SK-N-SH (cell line): ENCODE results near the gene MALT1. TPM values are rescaled to one million over a fixed set of nuclear protein-coding genes. Genes with fewer than 3 reads are reported as not detected.

Experiments used
- CTCF ChIA-PET: fragments of 300-600, 350-600 bp; formaldehyde crosslinking; extraction: SDS; loops from one replicate; lab custom pipeline; 2021; lab: Yijun Ruan, JAX
- POLR2A ChIA-PET: fragments of 350-600 bp; sonication (Branson Sonifier 250); formaldehyde crosslinking; extraction: SDS; loops from one replicate; lab custom pipeline; 2020; ENCODE audit warnings: antibody characterized with exemption, inconsistent platforms; lab: Yijun Ruan, JAX
- DNase-seq: peaks from one replicate; pipeline ENCODE4 v3.0.0; 2012
- H2AFZ ChIP-seq: fragments of 200-600 bp; sonication (generic); 2 replicates; pipeline ENCODE4 v1.8.1; 2016; ENCODE audit warnings: antibody characterized with exemption, mild to moderate bottlenecking, low read depth
- H3F3A ChIP-seq: fragments of 200-600 bp; sonication (generic); replicated peaks from 2 replicates; pipeline ENCODE3; 2016; ENCODE audit warnings: antibody characterized with exemption, mild to moderate bottlenecking; ENCODE audit not compliant: insufficient read depth
- H3K27ac ChIP-seq, 2 experiments: fragments of 200-500 bp in 1 of 2; fragments of 200-600 bp in 1 of 2; sonication (Bioruptor generic) in 1 of 2; sonication (generic), shearing (Covaris generic) in 1 of 2; 2 replicates each; pipeline versions ENCODE4 v1.5.1 to v1.6.1; 2014 to 2016; ENCODE audit warnings: low read depth in 2 of 2, inconsistent platforms in 1 of 2, low read length in 1 of 2, mild to moderate bottlenecking in 1 of 2, mixed read lengths in 1 of 2
- H3K27me3 ChIP-seq: fragments of 200-600 bp; sonication (generic), shearing (Covaris generic); 2 replicates; pipeline ENCODE4 v1.6.1; 2016; ENCODE audit warnings: mixed run types; ENCODE audit not compliant: insufficient read depth
- H3K36me3 ChIP-seq, 2 experiments: fragments of 200-500 bp in 1 of 2; fragments of 200-600 bp in 1 of 2; sonication (Bioruptor generic) in 1 of 2; sonication (generic) in 1 of 2; replicated peaks in 1 of 2; 2 replicates each; pipeline versions ENCODE3 to v1.5.1; 2014 to 2016; ENCODE audit warnings: low read length in 1 of 2, mild to moderate bottlenecking in 1 of 2; ENCODE audit not compliant: insufficient read depth in 2 of 2, control insufficient read depth in 1 of 2
- H3K4me1 ChIP-seq, 2 experiments: fragments of 200-500 bp in 1 of 2; fragments of 200-600 bp in 1 of 2; sonication (Bioruptor generic) in 1 of 2; sonication (generic), shearing (Covaris generic) in 1 of 2; 2 replicates each; pipeline versions ENCODE4 v1.5.1 to v1.6.1; 2014 to 2016; ENCODE audit warnings: low read depth in 1 of 2, low read length in 1 of 2, mixed run types in 1 of 2; ENCODE audit not compliant: insufficient read depth in 2 of 2, control insufficient read depth in 1 of 2
- H3K4me2 ChIP-seq: fragments of 200-600 bp; sonication (generic), shearing (Covaris generic); 2 replicates; pipeline ENCODE4 v1.6.1; 2017; ENCODE audit warnings: mixed run types
- H3K4me3 ChIP-seq, 2 experiments: fragments of 200-500 bp in 1 of 2; fragments of 200-600 bp in 1 of 2; sonication (Bioruptor generic) in 1 of 2; sonication (generic), shearing (Covaris generic) in 1 of 2; 2 replicates each; pipeline versions ENCODE4 v1.5.1 to v1.8.1; 2014 to 2016; ENCODE audit warnings: low read depth in 2 of 2, inconsistent platforms in 1 of 2, low read length in 1 of 2, mild to moderate bottlenecking in 1 of 2, mixed read lengths in 1 of 2, moderate library complexity in 1 of 2
- H3K79me2 ChIP-seq: fragments of 200-600 bp; sonication (generic); 2 replicates; pipeline ENCODE4 v1.8.1; 2017; ENCODE audit warnings: mild to moderate bottlenecking; ENCODE audit not compliant: insufficient read depth
- H3K9ac ChIP-seq: fragments of 200-600 bp; sonication (generic); 2 replicates; pipeline ENCODE4 v1.6.1; 2017; ENCODE audit warnings: mixed run types
- H3K9me2 ChIP-seq: fragments of 200-600 bp; sonication (generic); 2 replicates; pipeline ENCODE4 v1.6.1; 2017; ENCODE audit warnings: mixed run types
- H3K9me3 ChIP-seq: fragments of 200-600 bp; sonication (generic); 2 replicates; pipeline ENCODE4 v1.6.1; 2017; ENCODE audit warnings: mixed run types, mild to moderate bottlenecking, moderate library complexity
- H4K20me1 ChIP-seq: fragments of 200-600 bp; sonication (generic); 2 replicates; pipeline ENCODE4 v1.6.1; 2017; ENCODE audit warnings: mild to moderate bottlenecking, mixed run types; ENCODE audit not compliant: insufficient read depth
- CHD2 ChIP-seq: fragments of 150-350 bp; IDR thresholded peaks from 2 replicates; pipeline ENCODE4 v1.6.1; 2018; ENCODE audit warnings: low read length; ENCODE audit not compliant: partially characterized antibody
- FOXJ3 ChIP-seq: sonication (generic); formaldehyde crosslinking; IDR thresholded peaks from 2 replicates; pipeline ENCODE4 v1.5.1; 2020; ENCODE audit warnings: mild to moderate bottlenecking, missing genetic modification reagents
- FOXM1 ChIP-seq: IDR thresholded peaks from 2 replicates; pipeline ENCODE4 v1.4.0; 2012; ENCODE audit warnings: low read depth, mild to moderate bottlenecking
- GABPA ChIP-seq: IDR thresholded peaks from 2 replicates; pipeline ENCODE4 v1.4.0; 2012; ENCODE audit warnings: low read depth, mild to moderate bottlenecking
- JUND ChIP-seq: IDR thresholded peaks from 2 replicates; pipeline ENCODE4 v1.4.0; 2012
- MEF2A ChIP-seq: IDR thresholded peaks from 2 replicates; pipeline ENCODE4 v1.4.0; 2012; ENCODE audit warnings: low read depth, borderline replicate concordance
- MXI1 ChIP-seq: IDR thresholded peaks from 2 replicates; pipeline ENCODE4 v1.6.1; 2012; ENCODE audit warnings: mild to moderate bottlenecking, low read depth, low read length, improper control_type of control experiment
- NRF1 ChIP-seq: IDR thresholded peaks from 2 replicates; pipeline ENCODE4 v1.6.1; 2012; ENCODE audit warnings: low read depth, mild to moderate bottlenecking, low read length
- POLR2AphosphoS5 ChIP-seq: IDR thresholded peaks from 2 replicates; pipeline ENCODE4 v1.6.1; 2012; ENCODE audit warnings: low read depth, low read length
- RAD21 ChIP-seq: IDR thresholded peaks from 2 replicates; pipeline ENCODE4 v1.6.1; 2012; ENCODE audit warnings: mild to moderate bottlenecking, low read length
- RCOR1 ChIP-seq: fragments of 150-350 bp; IDR thresholded peaks from 2 replicates; pipeline ENCODE4 v1.6.1; 2017; ENCODE audit warnings: antibody characterized with exemption, low read length
- RFX5 ChIP-seq: IDR thresholded peaks from 2 replicates; pipeline ENCODE4 v1.6.1; 2012; ENCODE audit warnings: mild to moderate bottlenecking, improper control_type of control experiment, low read length
- RXRA ChIP-seq: IDR thresholded peaks from 2 replicates; pipeline ENCODE4 v1.4.0; 2012; ENCODE audit warnings: low read depth, mild to moderate bottlenecking, borderline replicate concordance
- SIN3A ChIP-seq: IDR thresholded peaks from 2 replicates; pipeline ENCODE4 v1.6.1; 2012; ENCODE audit warnings: low read depth, mild to moderate bottlenecking, low read length, moderate library complexity, borderline replicate concordance
- TAF1 ChIP-seq: IDR thresholded peaks from 2 replicates; pipeline ENCODE4 v1.6.1; 2012; ENCODE audit warnings: low read depth, mild to moderate bottlenecking, low read length, moderate library complexity, borderline replicate concordance
- TEAD4 ChIP-seq: IDR thresholded peaks from 2 replicates; pipeline ENCODE4 v1.4.0; 2012; ENCODE audit warnings: mild to moderate bottlenecking, borderline replicate concordance; ENCODE audit not compliant: insufficient read depth
- ZBTB33 ChIP-seq: IDR thresholded peaks from 2 replicates; pipeline ENCODE4 v1.4.0; 2012; ENCODE audit warnings: low read depth, borderline replicate concordance
- WGBS: methylation state at CpG from one replicate; pipeline ENCODE4 v1.1.6; 2017; ENCODE audit warnings: low lambda C conversion rate; 5-methylcytosine and 5-hydroxymethylcytosine counted together
- polyA plus RNA-seq, 3 experiments: library from polyadenylated mRNA; depleted of rRNA; stranded (reverse); fragments of >200 nt; gene quantifications; 2 replicates each; pipeline ENCODE4 v1.2.3, GENCODE V29; 2012
- TF ChIP-seq, protein P1 (sequence below): IDR thresholded peaks from 2 replicates; pipeline ENCODE4 v1.4.0; 2012; ENCODE audit warnings: low read depth, borderline replicate concordance
- TF ChIP-seq, protein P2 (sequence below): IDR thresholded peaks from 2 replicates; pipeline ENCODE4 v1.6.1; 2012; ENCODE audit warnings: mild to moderate bottlenecking, low read depth, low read length, moderate library complexity
- TF ChIP-seq, protein P3 (sequence below): fragments of 200-600 bp; sonication (generic); IDR thresholded peaks from 2 replicates; pipeline ENCODE4 v1.6.1; 2017; ENCODE audit warnings: antibody characterized with exemption, mild to moderate bottlenecking, moderate library complexity

MALT1 gene
- polyA plus RNA-seq, 1 of the 3 experiments (the other 2 are of a cell fraction), result 6.6 TPM

DNA sequence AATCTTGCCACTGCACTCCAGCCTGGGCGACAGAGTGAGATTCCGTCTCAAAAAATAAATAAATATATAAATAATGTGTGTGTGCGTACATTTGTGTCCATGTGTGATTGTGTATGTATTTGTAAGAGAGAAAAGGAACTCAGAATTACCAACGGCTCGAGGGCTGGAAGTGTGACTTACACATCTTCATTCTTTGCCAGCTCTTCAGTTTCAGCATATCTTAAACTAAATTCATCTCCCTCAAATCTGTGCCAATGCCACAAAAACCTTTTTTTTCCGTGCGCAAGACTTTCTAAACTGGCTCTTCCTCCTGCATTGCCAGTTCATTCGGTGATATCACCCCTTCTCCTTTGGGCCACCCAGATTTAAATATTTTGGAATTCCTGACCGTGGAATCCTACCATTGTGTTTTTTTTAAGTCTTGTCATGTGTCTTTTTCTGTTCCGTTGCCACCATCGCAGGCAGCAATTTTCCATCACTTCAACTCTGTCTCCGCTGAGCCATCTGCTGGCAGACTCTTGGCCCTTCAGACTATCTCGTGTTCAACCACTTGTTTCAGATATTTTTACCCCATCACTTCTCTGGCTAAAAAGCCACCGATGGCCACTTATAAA is 116.4 kb downstream of the MALT1 start:
- no peaks in the 10 kb centered on the region for H3F3A ChIP-seq
- H4K20me1 ChIP-seq, result no peaks in the 10 kb centered on the region
- no peak overlapping the region for H3K9ac ChIP-seq
- no peaks in the 10 kb centered on the region for H3K9me2 ChIP-seq
- no peak overlapping the region for H3K4me3 ChIP-seq
- no peak for DNase-seq
- no peaks in the 10 kb centered on the region for H3K79me2 ChIP-seq
- no peak overlapping the region for H2AFZ ChIP-seq
- H3K36me3 ChIP-seq, result no peaks in the 10 kb centered on the region
- CTCF ChIA-PET, result interaction anchor here (1.4 to 1.9 kb wide), 2 partner anchors 19 to 57 kb away, joined by 5 read pairs; no protein-coding TSS in a partner anchor
- no peak overlapping the region for H3K4me2 ChIP-seq
- no peaks in the 10 kb centered on the region for H3K27me3 ChIP-seq
- no peak for TF ChIP-seq TEAD4
- no peak for TF ChIP-seq POLR2AphosphoS5
- TF ChIP-seq TAF1, result no peak
- no peak for TF ChIP-seq CHD2
- no peak for TF ChIP-seq MXI1
- TF ChIP-seq, protein P1, sequence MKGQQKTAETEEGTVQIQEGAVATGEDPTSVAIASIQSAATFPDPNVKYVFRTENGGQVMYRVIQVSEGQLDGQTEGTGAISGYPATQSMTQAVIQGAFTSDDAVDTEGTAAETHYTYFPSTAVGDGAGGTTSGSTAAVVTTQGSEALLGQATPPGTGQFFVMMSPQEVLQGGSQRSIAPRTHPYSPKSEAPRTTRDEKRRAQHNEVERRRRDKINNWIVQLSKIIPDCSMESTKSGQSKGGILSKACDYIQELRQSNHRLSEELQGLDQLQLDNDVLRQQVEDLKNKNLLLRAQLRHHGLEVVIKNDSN, result no peak
- no peak for TF ChIP-seq RAD21
- TF ChIP-seq, protein P2, sequence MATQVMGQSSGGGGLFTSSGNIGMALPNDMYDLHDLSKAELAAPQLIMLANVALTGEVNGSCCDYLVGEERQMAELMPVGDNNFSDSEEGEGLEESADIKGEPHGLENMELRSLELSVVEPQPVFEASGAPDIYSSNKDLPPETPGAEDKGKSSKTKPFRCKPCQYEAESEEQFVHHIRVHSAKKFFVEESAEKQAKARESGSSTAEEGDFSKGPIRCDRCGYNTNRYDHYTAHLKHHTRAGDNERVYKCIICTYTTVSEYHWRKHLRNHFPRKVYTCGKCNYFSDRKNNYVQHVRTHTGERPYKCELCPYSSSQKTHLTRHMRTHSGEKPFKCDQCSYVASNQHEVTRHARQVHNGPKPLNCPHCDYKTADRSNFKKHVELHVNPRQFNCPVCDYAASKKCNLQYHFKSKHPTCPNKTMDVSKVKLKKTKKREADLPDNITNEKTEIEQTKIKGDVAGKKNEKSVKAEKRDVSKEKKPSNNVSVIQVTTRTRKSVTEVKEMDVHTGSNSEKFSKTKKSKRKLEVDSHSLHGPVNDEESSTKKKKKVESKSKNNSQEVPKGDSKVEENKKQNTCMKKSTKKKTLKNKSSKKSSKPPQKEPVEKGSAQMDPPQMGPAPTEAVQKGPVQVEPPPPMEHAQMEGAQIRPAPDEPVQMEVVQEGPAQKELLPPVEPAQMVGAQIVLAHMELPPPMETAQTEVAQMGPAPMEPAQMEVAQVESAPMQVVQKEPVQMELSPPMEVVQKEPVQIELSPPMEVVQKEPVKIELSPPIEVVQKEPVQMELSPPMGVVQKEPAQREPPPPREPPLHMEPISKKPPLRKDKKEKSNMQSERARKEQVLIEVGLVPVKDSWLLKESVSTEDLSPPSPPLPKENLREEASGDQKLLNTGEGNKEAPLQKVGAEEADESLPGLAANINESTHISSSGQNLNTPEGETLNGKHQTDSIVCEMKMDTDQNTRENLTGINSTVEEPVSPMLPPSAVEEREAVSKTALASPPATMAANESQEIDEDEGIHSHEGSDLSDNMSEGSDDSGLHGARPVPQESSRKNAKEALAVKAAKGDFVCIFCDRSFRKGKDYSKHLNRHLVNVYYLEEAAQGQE, result no peak
- no peak for TF ChIP-seq SIN3A
- TF ChIP-seq JUND, result no peak
- no peak for TF ChIP-seq FOXJ3 (CRISPR knock-in tag)
- no peak for TF ChIP-seq RCOR1
- TF ChIP-seq FOXM1, result no peak
- TF ChIP-seq ZBTB33, result no peak
- no peak for TF ChIP-seq MEF2A
- TF ChIP-seq, protein P3, sequence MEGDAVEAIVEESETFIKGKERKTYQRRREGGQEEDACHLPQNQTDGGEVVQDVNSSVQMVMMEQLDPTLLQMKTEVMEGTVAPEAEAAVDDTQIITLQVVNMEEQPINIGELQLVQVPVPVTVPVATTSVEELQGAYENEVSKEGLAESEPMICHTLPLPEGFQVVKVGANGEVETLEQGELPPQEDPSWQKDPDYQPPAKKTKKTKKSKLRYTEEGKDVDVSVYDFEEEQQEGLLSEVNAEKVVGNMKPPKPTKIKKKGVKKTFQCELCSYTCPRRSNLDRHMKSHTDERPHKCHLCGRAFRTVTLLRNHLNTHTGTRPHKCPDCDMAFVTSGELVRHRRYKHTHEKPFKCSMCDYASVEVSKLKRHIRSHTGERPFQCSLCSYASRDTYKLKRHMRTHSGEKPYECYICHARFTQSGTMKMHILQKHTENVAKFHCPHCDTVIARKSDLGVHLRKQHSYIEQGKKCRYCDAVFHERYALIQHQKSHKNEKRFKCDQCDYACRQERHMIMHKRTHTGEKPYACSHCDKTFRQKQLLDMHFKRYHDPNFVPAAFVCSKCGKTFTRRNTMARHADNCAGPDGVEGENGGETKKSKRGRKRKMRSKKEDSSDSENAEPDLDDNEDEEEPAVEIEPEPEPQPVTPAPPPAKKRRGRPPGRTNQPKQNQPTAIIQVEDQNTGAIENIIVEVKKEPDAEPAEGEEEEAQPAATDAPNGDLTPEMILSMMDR, result no peak
- TF ChIP-seq GABPA, result no peak
- TF ChIP-seq NRF1, result no peak
- no peak for TF ChIP-seq RXRA
- no peak for TF ChIP-seq RFX5
- TF ChIP-seq, all 33 proteins: peak for 0
- Histone ChIP-seq H3K9me3 (no peaks in the 10 kb centered on the region), H3K27ac (no peak overlapping the region), H3K4me1 (peaks cover 2 to 14% of the 10 kb centered on the region in 2 experiments; a peak in 2 of 4 replicates)
- WGBS, result 88% methylated on average over 14 of the region's 14 CpGs
- POLR2A ChIA-PET, result no interaction called here
